HEK293 (cell line): Measurements from ENCODE around the gene PRMT1.
A peak's percentile ranks its signal among the peaks of the same experiment; 100 is the strongest.

Source experiments
- GLI2 ChIP-seq: fragments of 450-650 bp; formaldehyde crosslinking; IDR thresholded peaks from 2 replicates; pipeline ENCODE4; 2017; ENCODE audit warnings: missing biosample characterization, missing genetic modification characterization, low read depth, borderline replicate concordance
- GLIS2 ChIP-seq: fragments of 450-650 bp; formaldehyde crosslinking; IDR thresholded peaks from 2 replicates; pipeline ENCODE4 v1.5.1; 2016; ENCODE audit warnings: missing biosample characterization, missing genetic modification characterization
- HOXA7 ChIP-seq: sonication (generic); formaldehyde crosslinking; IDR thresholded peaks from 2 replicates; pipeline ENCODE4 v1.8.1; 2022; ENCODE audit warnings: missing genetic modification reagents, borderline replicate concordance
- MZF1 ChIP-seq: fragments of 450-650 bp; formaldehyde crosslinking; IDR thresholded peaks from 2 replicates; pipeline ENCODE4 v1.5.1; 2017; ENCODE audit warnings: missing biosample characterization, missing genetic modification characterization, borderline replicate concordance
- PRDM6 ChIP-seq: fragments of 450-650 bp; formaldehyde crosslinking; IDR thresholded peaks from 2 replicates; pipeline ENCODE4 v1.5.1; 2017; ENCODE audit warnings: missing biosample characterization, missing genetic modification characterization
- SCRT2 ChIP-seq: fragments of 450-650 bp; formaldehyde crosslinking; IDR thresholded peaks from 2 replicates; pipeline ENCODE4 v1.5.1; 2016; ENCODE audit warnings: missing biosample characterization, missing genetic modification characterization
- SP2 ChIP-seq: fragments of 450-650 bp; formaldehyde crosslinking; IDR thresholded peaks from 2 replicates; pipeline ENCODE4 v1.5.1; 2016; ENCODE audit warnings: missing biosample characterization, missing genetic modification characterization
- YY2 ChIP-seq: fragments of 450-650 bp; formaldehyde crosslinking; IDR thresholded peaks from 2 replicates; pipeline ENCODE4 v1.5.1; 2016; ENCODE audit warnings: missing biosample characterization, missing genetic modification characterization
- ZBTB49 ChIP-seq: fragments of 450-650 bp; formaldehyde crosslinking; IDR thresholded peaks from 2 replicates; pipeline ENCODE4 v1.5.1; 2016; ENCODE audit warnings: missing biosample characterization, missing genetic modification characterization, low read depth
- ZEB2 ChIP-seq: fragments of 450-650 bp; formaldehyde crosslinking; IDR thresholded peaks from 2 replicates; pipeline ENCODE4 v1.5.1; 2016; ENCODE audit warnings: missing biosample characterization, missing genetic modification characterization
- ZFP69B ChIP-seq: fragments of 450-650 bp; formaldehyde crosslinking; IDR thresholded peaks from 2 replicates; pipeline ENCODE4 v1.5.1; 2016; ENCODE audit warnings: missing biosample characterization, missing genetic modification characterization
- ZNF16 ChIP-seq: fragments of 450-650 bp; formaldehyde crosslinking; IDR thresholded peaks from 2 replicates; pipeline ENCODE4 v1.5.1; 2016; ENCODE audit warnings: low read depth, missing biosample characterization, missing genetic modification characterization
- ZNF23 ChIP-seq: fragments of 450-650 bp; formaldehyde crosslinking; IDR thresholded peaks from 2 replicates; pipeline ENCODE4 v1.5.1; 2016; ENCODE audit warnings: missing biosample characterization, missing genetic modification characterization, borderline replicate concordance
- ZNF274 ChIP-seq, 2 experiments: fragments of 200-500 bp in 1 of 2; fragments of 450-650 bp in 1 of 2; sonication (Bioruptor generic) in 1 of 2; formaldehyde crosslinking in 1 of 2; IDR thresholded peaks; 2 replicates each; pipeline versions ENCODE4 v1.5.1 to v1.6.1; 2014 to 2016; ENCODE audit warnings: borderline replicate concordance in 1 of 2, inconsistent platforms in 1 of 2, low read length in 1 of 2, missing biosample characterization in 1 of 2, missing genetic modification characterization in 1 of 2
- ZNF362 ChIP-seq: fragments of 450-650 bp; formaldehyde crosslinking; IDR thresholded peaks from 2 replicates; pipeline ENCODE4 v1.5.1; 2016; ENCODE audit warnings: missing biosample characterization, missing genetic modification characterization
- ZNF449 ChIP-seq: fragments of 450-650 bp; formaldehyde crosslinking; IDR thresholded peaks from 2 replicates; pipeline ENCODE4 v1.5.1; 2017; ENCODE audit warnings: missing biosample characterization, mild to moderate bottlenecking, missing genetic modification characterization, moderate library complexity
- ZNF654 ChIP-seq: fragments of 450-650 bp; formaldehyde crosslinking; IDR thresholded peaks from 2 replicates; pipeline ENCODE4 v1.5.1; 2016; ENCODE audit warnings: low read depth, missing biosample characterization, missing genetic modification characterization
- ZNF692 ChIP-seq: fragments of 450-650 bp; formaldehyde crosslinking; IDR thresholded peaks from 2 replicates; pipeline ENCODE4 v1.5.1; 2016; ENCODE audit warnings: missing biosample characterization, missing genetic modification characterization
- ZNF791 ChIP-seq: fragments of 450-650 bp; formaldehyde crosslinking; IDR thresholded peaks from 2 replicates; pipeline ENCODE4 v1.5.1; 2016; ENCODE audit warnings: missing biosample characterization, missing genetic modification characterization
- ZXDB ChIP-seq: fragments of 450-650 bp; formaldehyde crosslinking; IDR thresholded peaks from 2 replicates; pipeline ENCODE4 v1.5.1; 2016; ENCODE audit warnings: missing biosample characterization, missing genetic modification characterization
- TF ChIP-seq, protein P1 (sequence below): fragments of 450-650 bp; formaldehyde crosslinking; IDR thresholded peaks from 2 replicates; pipeline ENCODE4 v1.5.1; 2017; ENCODE audit warnings: missing biosample characterization, missing genetic modification characterization
- TF ChIP-seq, protein P2 (sequence below): fragments of 450-650 bp; formaldehyde crosslinking; conservative IDR thresholded peaks from 2 replicates; pipeline ENCODE4 v1.5.1; 2016; ENCODE audit warnings: low read depth, missing biosample characterization, missing genetic modification characterization

The PRMT1 gene

GRCh38 chr19:49641688-49642491 is 35.2 kb upstream of the PRMT1 start, which contains the start of gene SCAF1 (continued):
- TF ChIP-seq HOXA7 (no peak), ZNF362 (tag by site-specific recombination) (peak; percentile 66; the same call in 1 of the 2 replicates), ZXDB (tag by site-specific recombination) (peak; percentile 82), MZF1 (tag by site-specific recombination) (no peak), GLI2 (tag by site-specific recombination) (no peak), YY2 (tag by site-specific recombination) (peak; percentile 84), ZBTB49 (tag by site-specific recombination) (no peak), ZNF16 (tag by site-specific recombination) (no peak), SP2 (tag by site-specific recombination) (peak; percentile 97), ZNF692 (no peak), ZNF791 (tag by site-specific recombination) (no peak), ZNF23 (tag by site-specific recombination) (no peak), GLIS2 (tag by site-specific recombination) (no peak), ZNF654 (tag by site-specific recombination) (no peak), ZNF449 (no peak), ZFP69B (tag by site-specific recombination) (no peak), ZNF274 (IDR thresholded peaks at IDR 0.05; ENCODE audit: low read length) (no peak), ZNF274 (tag by site-specific recombination; IDR thresholded peaks at IDR 0.05; ENCODE audit: borderline replicate concordance) (no peak), ZEB2 (peak; percentile 79), SCRT2 (tag by site-specific recombination) (no peak), PRDM6 (tag by site-specific recombination) (no peak)
- TF ChIP-seq, protein P1, sequence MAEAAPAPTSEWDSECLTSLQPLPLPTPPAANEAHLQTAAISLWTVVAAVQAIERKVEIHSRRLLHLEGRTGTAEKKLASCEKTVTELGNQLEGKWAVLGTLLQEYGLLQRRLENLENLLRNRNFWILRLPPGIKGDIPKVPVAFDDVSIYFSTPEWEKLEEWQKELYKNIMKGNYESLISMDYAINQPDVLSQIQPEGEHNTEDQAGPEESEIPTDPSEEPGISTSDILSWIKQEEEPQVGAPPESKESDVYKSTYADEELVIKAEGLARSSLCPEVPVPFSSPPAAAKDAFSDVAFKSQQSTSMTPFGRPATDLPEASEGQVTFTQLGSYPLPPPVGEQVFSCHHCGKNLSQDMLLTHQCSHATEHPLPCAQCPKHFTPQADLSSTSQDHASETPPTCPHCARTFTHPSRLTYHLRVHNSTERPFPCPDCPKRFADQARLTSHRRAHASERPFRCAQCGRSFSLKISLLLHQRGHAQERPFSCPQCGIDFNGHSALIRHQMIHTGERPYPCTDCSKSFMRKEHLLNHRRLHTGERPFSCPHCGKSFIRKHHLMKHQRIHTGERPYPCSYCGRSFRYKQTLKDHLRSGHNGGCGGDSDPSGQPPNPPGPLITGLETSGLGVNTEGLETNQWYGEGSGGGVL (tag by site-specific recombination): no peak
- TF ChIP-seq, protein P2, sequence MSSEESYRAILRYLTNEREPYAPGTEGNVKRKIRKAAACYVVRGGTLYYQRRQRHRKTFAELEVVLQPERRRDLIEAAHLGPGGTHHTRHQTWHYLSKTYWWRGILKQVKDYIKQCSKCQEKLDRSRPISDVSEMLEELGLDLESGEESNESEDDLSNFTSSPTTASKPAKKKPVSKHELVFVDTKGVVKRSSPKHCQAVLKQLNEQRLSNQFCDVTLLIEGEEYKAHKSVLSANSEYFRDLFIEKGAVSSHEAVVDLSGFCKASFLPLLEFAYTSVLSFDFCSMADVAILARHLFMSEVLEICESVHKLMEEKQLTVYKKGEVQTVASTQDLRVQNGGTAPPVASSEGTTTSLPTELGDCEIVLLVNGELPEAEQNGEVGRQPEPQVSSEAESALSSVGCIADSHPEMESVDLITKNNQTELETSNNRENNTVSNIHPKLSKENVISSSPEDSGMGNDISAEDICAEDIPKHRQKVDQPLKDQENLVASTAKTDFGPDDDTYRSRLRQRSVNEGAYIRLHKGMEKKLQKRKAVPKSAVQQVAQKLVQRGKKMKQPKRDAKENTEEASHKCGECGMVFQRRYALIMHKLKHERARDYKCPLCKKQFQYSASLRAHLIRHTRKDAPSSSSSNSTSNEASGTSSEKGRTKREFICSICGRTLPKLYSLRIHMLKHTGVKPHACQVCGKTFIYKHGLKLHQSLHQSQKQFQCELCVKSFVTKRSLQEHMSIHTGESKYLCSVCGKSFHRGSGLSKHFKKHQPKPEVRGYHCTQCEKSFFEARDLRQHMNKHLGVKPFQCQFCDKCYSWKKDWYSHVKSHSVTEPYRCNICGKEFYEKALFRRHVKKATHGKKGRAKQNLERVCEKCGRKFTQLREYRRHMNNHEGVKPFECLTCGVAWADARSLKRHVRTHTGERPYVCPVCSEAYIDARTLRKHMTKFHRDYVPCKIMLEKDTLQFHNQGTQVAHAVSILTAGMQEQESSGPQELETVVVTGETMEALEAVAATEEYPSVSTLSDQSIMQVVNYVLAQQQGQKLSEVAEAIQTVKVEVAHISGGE (tag by site-specific recombination): peak; percentile 89
